Vagina (tissue), 2 donors: ENCODE data around the gene GORASP2. TPM values are rescaled to one million over a fixed set of nuclear protein-coding genes. Genes with fewer than 3 reads are reported as not detected.

Experiments
- DNase-seq, 2 donors: peaks; one replicate each; pipeline ENCODE4 v3.0.0-alpha.2; 2017; ENCODE audit errors: extremely low spot score in 2 of 2
- H3K27ac ChIP-seq: fragments of 200-600 bp; sonication (generic); one replicate; pipeline ENCODE4 v1.5.1; 2019
- H3K27me3 ChIP-seq: fragments of 200-600 bp; sonication (generic); one replicate; pipeline ENCODE4 v1.5.1; 2019
- H3K36me3 ChIP-seq, 2 donors: fragments of 200-600 bp; sonication (generic); one replicate each; pipeline ENCODE4 v1.5.1; 2017 to 2019
- H3K4me1 ChIP-seq: fragments of 200-600 bp; sonication (generic); one replicate; pipeline ENCODE4 v1.5.1; 2019
- H3K4me3 ChIP-seq, 2 donors: fragments of 200-600 bp; sonication (generic); 1 replicate in 1 of 2; 2 replicates in 1 of 2; pipeline ENCODE4 v1.5.1; 2016 to 2019
- H3K9me3 ChIP-seq: fragments of 200-600 bp; sonication (generic); one replicate; pipeline ENCODE4 v1.5.1; 2019
- POLR2A ChIP-seq, 2 donors: fragments of 450-650 bp; IDR thresholded peaks; one replicate each; pipeline ENCODE4 v1.6.1; 2017; ENCODE audit warnings: antibody characterized with exemption in 2 of 2, mild to moderate bottlenecking in 2 of 2, moderate library complexity in 2 of 2
- POLR2AphosphoS5 ChIP-seq, 2 donors: sonication (generic); formaldehyde crosslinking; IDR thresholded peaks; one replicate each; pipeline ENCODE4 v1.9.0; 2017; ENCODE audit warnings: antibody characterized with exemption in 2 of 2, mild to moderate bottlenecking in 2 of 2, low read depth in 1 of 2; ENCODE audit not compliant: insufficient read depth in 1 of 2
- intact Hi-C: fragments of 100-400 bp; cut with DNase I; formaldehyde crosslinking; loops from one replicate; pipeline ENCODE4 v1.15.1; 2023
- total RNA-seq: library from RNA; depleted of rRNA; stranded (reverse); fragments of >200 nt; gene quantifications from one replicate; pipeline ENCODE4 v1.2.3, GENCODE V29; 2016
- TF ChIP-seq, protein P1 (sequence below), 3 experiments: fragments of 450-650 bp in 2 of 3; fragments of 200-600 bp in 1 of 3; sonication (generic) in 1 of 3; IDR thresholded peaks; one replicate each; pipeline ENCODE4 v1.5.1; 2017 to 2019; ENCODE audit warnings: antibody characterized with exemption in 3 of 3, mild to moderate bottlenecking in 2 of 3, moderate library complexity in 2 of 3

Gene GORASP2
- total RNA-seq, 1 donor from 2014 or later, result 18.2 TPM

GRCh38 chr2:170932948-170933347, 3.9 kb downstream of the GORASP2 start:
- TF ChIP-seq, protein P1, sequence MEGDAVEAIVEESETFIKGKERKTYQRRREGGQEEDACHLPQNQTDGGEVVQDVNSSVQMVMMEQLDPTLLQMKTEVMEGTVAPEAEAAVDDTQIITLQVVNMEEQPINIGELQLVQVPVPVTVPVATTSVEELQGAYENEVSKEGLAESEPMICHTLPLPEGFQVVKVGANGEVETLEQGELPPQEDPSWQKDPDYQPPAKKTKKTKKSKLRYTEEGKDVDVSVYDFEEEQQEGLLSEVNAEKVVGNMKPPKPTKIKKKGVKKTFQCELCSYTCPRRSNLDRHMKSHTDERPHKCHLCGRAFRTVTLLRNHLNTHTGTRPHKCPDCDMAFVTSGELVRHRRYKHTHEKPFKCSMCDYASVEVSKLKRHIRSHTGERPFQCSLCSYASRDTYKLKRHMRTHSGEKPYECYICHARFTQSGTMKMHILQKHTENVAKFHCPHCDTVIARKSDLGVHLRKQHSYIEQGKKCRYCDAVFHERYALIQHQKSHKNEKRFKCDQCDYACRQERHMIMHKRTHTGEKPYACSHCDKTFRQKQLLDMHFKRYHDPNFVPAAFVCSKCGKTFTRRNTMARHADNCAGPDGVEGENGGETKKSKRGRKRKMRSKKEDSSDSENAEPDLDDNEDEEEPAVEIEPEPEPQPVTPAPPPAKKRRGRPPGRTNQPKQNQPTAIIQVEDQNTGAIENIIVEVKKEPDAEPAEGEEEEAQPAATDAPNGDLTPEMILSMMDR (IDR thresholded peaks at IDR 0.05), result no peak
- TF ChIP-seq POLR2A (IDR thresholded peaks at IDR 0.05), result no peak
- no peak for TF ChIP-seq POLR2AphosphoS5 (IDR thresholded peaks at IDR 0.05; ENCODE audit: insufficient read depth in 1 of 2, low read depth in 1 of 2)
- Histone ChIP-seq H3K27me3 (no peaks in the 10 kb centered on the region), H3K36me3 (peaks cover 0 to 8% of the 10 kb centered on the region in 2 donors), H3K4me3 (no peak overlapping the region), H3K9me3 (no peaks in the 10 kb centered on the region), H3K4me1 (peaks cover 42% of the 10 kb centered on the region), H3K27ac (no peak overlapping the region)
- no peak for DNase-seq
- intact Hi-C loops, result no loop called here

DNA sequence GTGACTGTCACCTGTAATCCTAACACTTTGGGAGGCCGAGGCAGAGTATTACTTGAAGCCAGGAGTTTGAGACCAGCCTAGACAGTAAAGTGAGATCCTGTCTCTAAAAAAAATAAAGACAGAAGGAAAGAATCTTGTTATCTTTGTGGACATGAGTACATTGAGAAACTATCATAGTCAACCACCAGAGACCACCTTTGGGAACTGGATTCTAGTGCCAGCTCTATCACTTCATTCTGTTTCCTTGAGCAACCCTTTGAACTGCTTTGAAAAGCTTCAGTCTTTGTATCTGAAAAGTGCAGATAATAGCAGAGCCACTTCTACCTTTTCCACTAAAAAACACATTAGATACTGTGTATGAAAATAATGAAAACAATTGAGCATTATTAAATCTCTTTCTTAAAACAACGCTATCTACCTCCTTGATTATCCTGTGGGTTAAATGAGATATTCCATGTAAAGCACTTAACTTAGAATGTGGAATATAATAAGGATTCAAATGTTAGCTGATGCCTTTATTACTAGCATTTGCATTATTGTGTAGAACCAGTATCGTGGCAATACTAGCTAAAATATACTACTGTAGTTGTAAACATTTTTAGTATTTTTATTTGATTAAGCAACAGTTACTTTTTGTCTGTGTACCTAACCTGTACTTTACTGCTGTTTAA, 8.8 kb downstream of the GORASP2 start:
- Histone ChIP-seq H3K27ac (no peak overlapping the region), H3K36me3 (peaks cover 0 to 8% of the 10 kb centered on the region in 2 donors), H3K27me3 (no peaks in the 10 kb centered on the region), H3K4me1 (peaks cover 50% of the 10 kb centered on the region), H3K4me3 (no peak overlapping the region), H3K9me3 (no peaks in the 10 kb centered on the region)
- TF ChIP-seq POLR2AphosphoS5 (IDR thresholded peaks at IDR 0.05; ENCODE audit: insufficient read depth in 1 of 2, low read depth in 1 of 2) (no peak), POLR2A (IDR thresholded peaks at IDR 0.05) (no peak)
- TF ChIP-seq, protein P1 (IDR thresholded peaks at IDR 0.05), result no peak
- intact Hi-C loops, result no loop called here
- DNase-seq, result no peak

DNA sequence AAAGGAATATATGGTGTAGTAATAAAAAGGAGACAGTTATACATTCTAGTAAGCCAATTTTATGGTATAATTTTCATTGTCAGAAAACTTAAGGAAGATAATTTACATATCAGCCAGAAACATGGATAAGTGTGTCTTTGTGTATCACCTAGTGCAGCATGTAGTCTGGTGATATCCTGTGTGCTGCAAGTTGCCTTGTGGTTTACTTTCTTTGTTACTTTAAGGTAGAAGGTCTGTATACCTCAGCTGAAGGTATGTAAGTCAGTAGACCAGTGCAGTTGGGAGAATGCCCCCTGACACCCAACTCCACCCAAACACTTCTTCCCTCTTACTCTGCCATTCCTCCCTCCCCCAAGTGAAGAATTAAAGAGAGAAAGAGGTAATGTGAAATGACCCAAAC, 11.0 kb downstream of the GORASP2 start:
- Histone ChIP-seq H3K27me3 (no peaks in the 10 kb centered on the region), H3K27ac (no peak overlapping the region), H3K36me3 (peaks cover 0 to 8% of the 10 kb centered on the region in 2 donors), H3K4me1 (peaks cover 68% of the 10 kb centered on the region), H3K4me3 (no peak overlapping the region), H3K9me3 (no peaks in the 10 kb centered on the region)
- intact Hi-C loops, result no loop called here
- TF ChIP-seq, protein P1 (IDR thresholded peaks at IDR 0.05), result no peak
- TF ChIP-seq POLR2AphosphoS5 (IDR thresholded peaks at IDR 0.05; ENCODE audit: insufficient read depth in 1 of 2, low read depth in 1 of 2) (no peak), POLR2A (IDR thresholded peaks at IDR 0.05) (no peak)
- DNase-seq, result no peak

DNA sequence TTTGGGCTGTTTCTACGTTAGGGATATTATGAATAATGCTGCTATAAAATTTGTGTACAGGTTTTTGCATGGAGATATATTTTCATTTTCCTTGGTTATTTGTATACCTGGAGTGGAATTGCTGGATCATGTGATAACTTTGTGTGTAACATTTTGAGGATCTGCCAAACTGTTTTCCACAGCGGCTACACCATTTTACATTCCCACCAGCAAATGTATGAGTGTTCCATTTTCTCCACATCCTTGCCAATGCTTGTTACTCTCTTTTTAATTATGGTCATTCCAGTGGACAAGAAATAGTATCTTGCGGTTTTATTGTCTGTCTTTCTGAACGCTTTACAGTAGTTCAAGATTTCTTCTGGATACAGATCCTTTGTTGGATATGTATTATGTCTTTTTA, 13.6 kb downstream of the GORASP2 start:
- H3K4me1 ChIP-seq, result peaks cover 63% of the 10 kb centered on the region
- TF ChIP-seq POLR2A (IDR thresholded peaks at IDR 0.05) (no peak), POLR2AphosphoS5 (IDR thresholded peaks at IDR 0.05; ENCODE audit: insufficient read depth in 1 of 2, low read depth in 1 of 2) (no peak)
- TF ChIP-seq, protein P1 (IDR thresholded peaks at IDR 0.05), result no peak
- no peak for DNase-seq
- H3K36me3 ChIP-seq, result peaks cover 0 to 4% of the 10 kb centered on the region in 2 donors
- H3K4me3 ChIP-seq, result no peak overlapping the region
- intact Hi-C loops, result no loop called here
- no peak overlapping the region for H3K27ac ChIP-seq
- H3K27me3 ChIP-seq, result no peaks in the 10 kb centered on the region
- H3K9me3 ChIP-seq, result no peaks in the 10 kb centered on the region

DNA sequence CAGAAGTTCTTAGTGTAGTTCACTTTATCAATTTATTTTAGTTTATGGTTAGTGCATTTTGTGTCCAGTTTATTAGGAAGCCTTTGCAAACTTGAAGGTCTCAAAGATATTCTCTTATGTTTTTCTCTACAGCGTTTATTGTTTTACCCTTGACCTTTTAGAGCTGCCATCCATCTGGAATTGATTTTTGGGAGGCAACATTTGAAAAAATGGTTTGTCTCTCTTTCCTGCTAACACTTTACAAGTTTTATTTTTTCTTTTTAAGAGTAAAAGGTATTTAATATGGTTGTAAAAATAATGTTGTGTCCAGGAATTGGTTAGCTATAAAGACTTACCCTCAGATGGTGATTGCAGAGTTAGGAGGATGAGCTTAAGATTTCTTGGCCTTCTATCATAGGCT, 14.0 kb downstream of the GORASP2 start:
- no peak overlapping the region for H3K4me3 ChIP-seq
- no peaks in the 10 kb centered on the region for H3K36me3 ChIP-seq
- intact Hi-C loops, result no loop called here
- TF ChIP-seq POLR2A (IDR thresholded peaks at IDR 0.05) (no peak), POLR2AphosphoS5 (IDR thresholded peaks at IDR 0.05; ENCODE audit: insufficient read depth in 1 of 2, low read depth in 1 of 2) (no peak)
- TF ChIP-seq, protein P1 (IDR thresholded peaks at IDR 0.05), result no peak
- H3K9me3 ChIP-seq, result no peaks in the 10 kb centered on the region
- no peak overlapping the region for H3K27ac ChIP-seq
- DNase-seq, result no peak
- peaks cover 58% of the 10 kb centered on the region for H3K4me1 ChIP-seq
- H3K27me3 ChIP-seq, result no peaks in the 10 kb centered on the region
